ENCODE data around the gene CNDP2.

The CNDP2 gene

GRCh38 chr18:74453642-74454198, 42.4 kb upstream of the CNDP2 start:
- no peak overlapping the region for H3K27ac ChIP-seq
- no peak for TF ChIP-seq ZFX (IDR thresholded peaks at IDR 0.05; ENCODE audit: borderline replicate concordance)
- no peak for TF ChIP-seq CTCF (IDR thresholded peaks at IDR 0.05)

GRCh38 chr18:74454279-74454751, 41.8 kb upstream of the CNDP2 start:
- TF ChIP-seq ZFX (IDR thresholded peaks at IDR 0.05; ENCODE audit: borderline replicate concordance) (no peak), CTCF (IDR thresholded peaks at IDR 0.05) (no peak)
- H3K27ac ChIP-seq, result no peak overlapping the region

GRCh38 chr18:74455386-74455785, 40.8 kb upstream of the CNDP2 start:
- no peak for TF ChIP-seq CTCF (IDR thresholded peaks at IDR 0.05)
- TF ChIP-seq ZFX (IDR thresholded peaks at IDR 0.05; ENCODE audit: borderline replicate concordance), result no peak
- no peak overlapping the region for H3K27ac ChIP-seq

GRCh38 chr18:74456017-74456348, 40.2 kb upstream of the CNDP2 start:
- H3K27ac ChIP-seq, result no peak overlapping the region
- TF ChIP-seq ZFX (IDR thresholded peaks at IDR 0.05; ENCODE audit: borderline replicate concordance), result no peak
- TF ChIP-seq CTCF (IDR thresholded peaks at IDR 0.05), result no peak

DNA sequence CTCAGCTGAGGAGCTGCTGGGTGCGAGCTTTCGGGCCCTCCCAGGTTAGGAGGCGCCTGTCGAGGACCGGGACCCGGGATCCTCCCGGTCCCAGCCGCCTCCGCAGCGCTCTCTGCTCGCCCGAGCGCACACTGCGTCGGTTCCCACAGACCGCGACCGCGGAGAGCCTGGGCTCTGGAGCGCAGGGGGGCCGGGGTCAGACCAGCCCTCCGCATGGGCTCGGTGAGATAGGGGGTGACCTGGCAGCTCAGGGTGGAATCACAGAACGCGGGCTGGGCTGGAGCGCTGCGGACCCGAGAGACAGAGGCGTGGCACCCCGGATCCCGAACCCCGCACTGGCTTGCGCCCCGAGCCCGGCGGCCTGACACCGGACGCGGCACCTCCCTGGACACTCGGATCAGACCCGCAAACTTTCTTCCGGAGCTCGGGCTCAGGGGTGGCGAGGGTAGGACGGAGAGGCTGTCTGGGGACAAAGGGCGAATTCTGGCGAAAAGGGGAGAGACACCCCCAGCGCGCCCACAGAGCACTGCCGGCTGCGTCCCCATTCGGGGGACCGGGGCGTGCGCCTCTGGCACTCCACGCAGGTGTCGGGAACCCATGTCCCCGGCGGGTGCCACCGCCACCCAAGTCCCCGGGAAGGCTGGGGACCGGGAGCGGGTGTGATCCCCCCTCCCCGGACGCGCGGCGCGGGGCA, 39.7 kb upstream of the CNDP2 start:
- TF ChIP-seq ZFX (IDR thresholded peaks at IDR 0.05; ENCODE audit: borderline replicate concordance) (no peak), CTCF (IDR thresholded peaks at IDR 0.05) (no peak)
- no peak overlapping the region for H3K27ac ChIP-seq

GRCh38 chr18:74457043-74457724, 39.0 kb upstream of the CNDP2 start, which contains the start of gene DIPK1C:
Gene DIPK1C (minus strand): TSS chr18:74457308. CDS start chr18:74457259, 49 bp downstream.
- no peak within 1 kb of the TSS for H3K27ac ChIP-seq

More at GRCh38 chr18:74457043-74457724, 39.0 kb upstream of the CNDP2 start, which contains the start of gene DIPK1C:
- TF ChIP-seq ZFX (IDR thresholded peaks at IDR 0.05; ENCODE audit: borderline replicate concordance), result no peak
- no peak for TF ChIP-seq CTCF (IDR thresholded peaks at IDR 0.05)

Measured in 22Rv1 (cell line).